ENCODE measurements around the gene TUBGCP6. TPM values are rescaled to one million over a fixed set of nuclear protein-coding genes. Genes with fewer than 3 reads are reported as not detected.

Gene TUBGCP6
- total RNA-seq, 4 donors from 2014 or later = 18.7 to 27.4 (median 19.2) TPM

DNA sequence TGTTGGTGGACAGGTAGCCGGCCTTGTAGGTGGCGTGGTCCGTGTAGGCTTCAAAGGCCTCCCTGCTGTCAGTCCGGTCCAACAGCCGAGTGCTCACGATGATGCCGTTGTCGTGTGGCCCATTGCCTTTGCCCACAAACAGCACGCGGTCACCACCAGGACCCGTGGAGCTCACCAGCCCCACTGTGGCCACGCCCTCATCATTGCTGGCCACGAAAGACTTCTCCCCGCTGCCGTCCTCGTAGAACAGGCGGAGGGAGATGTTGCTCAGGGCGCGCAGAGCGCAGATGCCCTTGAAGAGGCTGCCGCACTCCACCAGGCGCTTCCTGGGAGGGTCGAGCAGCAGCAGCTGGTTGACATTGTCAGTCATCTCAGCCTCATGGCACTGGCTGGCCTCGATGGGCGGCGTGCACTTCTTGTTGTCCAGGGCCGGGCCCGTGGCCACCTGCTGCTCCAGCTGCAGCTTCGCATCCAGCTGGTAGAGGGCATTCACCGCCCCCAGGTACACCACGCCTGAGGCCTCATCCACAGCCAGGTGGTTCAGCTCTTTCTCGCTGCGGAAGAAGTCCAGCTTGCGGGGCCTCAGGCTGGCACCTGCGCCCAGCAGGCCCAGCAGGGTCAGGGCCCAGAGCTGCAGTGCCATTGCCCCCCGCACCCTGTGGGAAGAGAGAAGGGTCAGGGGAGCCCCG is 45.3 kb upstream of the TUBGCP6 start:
- Histone ChIP-seq H3K27me3 (no peaks in the 10 kb centered on the region), H3K9me3 (no peaks in the 10 kb centered on the region), H3K36me3 (no peaks in the 10 kb centered on the region), H3K27ac (no peak overlapping the region), H3K4me1 (peaks cover 5 to 10% of the 10 kb centered on the region in 2 donors), H3K4me3 (no peak overlapping the region)
- in situ Hi-C loops (cut with MboI; ENCODE audit: low sequenced_read_pairs in 4 of 4) = no loop called here
- intact Hi-C loops (cut with DNase I; ENCODE audit: low total_unique reads) = no loop called here
- TF ChIP-seq, protein P1, sequence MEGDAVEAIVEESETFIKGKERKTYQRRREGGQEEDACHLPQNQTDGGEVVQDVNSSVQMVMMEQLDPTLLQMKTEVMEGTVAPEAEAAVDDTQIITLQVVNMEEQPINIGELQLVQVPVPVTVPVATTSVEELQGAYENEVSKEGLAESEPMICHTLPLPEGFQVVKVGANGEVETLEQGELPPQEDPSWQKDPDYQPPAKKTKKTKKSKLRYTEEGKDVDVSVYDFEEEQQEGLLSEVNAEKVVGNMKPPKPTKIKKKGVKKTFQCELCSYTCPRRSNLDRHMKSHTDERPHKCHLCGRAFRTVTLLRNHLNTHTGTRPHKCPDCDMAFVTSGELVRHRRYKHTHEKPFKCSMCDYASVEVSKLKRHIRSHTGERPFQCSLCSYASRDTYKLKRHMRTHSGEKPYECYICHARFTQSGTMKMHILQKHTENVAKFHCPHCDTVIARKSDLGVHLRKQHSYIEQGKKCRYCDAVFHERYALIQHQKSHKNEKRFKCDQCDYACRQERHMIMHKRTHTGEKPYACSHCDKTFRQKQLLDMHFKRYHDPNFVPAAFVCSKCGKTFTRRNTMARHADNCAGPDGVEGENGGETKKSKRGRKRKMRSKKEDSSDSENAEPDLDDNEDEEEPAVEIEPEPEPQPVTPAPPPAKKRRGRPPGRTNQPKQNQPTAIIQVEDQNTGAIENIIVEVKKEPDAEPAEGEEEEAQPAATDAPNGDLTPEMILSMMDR (IDR thresholded peaks at IDR 0.05 in 4 of 5, conservative IDR thresholded peaks at IDR 0.05 in 1 of 5) = no peak
- TF ChIP-seq POLR2A (IDR thresholded peaks at IDR 0.05) = no peak
- DNase-seq = no peak
- no peak for ATAC-seq

DNA sequence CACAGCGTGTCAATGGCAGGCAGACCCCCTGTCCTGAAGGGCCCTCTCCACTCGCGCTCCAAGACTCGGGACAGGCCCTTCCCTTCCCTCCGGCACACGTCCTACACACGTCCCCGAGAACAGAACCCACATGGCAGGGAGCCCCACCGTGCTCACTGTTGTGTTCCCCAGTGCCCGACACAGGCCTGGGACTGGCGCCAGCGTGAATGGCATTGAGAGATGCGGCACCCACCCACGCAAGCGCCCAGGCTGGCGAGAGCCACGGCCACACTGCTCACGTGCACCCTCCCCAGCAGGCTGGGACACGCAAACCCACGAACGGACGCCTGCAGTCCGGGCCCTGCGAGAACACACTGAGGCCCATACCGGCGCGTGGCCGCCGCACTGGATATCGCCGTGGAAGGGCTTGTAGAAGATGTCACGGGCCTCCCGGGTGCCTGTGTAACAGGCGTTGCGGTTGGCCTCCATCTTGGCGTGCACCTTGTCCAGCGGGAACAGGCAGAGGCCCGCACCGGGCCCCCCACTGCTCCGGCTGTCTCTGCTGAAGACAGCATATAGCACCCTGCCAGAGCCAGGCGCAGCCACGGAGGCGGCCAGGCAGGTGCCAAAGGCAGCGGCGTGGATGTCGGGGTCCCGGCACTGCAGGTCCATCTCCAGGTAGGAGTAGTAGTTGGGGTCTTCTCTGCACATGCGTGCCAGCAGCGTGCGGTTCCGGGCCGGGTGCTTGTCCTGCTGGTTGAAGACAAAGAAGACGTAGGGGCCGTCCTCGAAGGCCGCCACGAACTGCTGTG is 44.5 kb upstream of the TUBGCP6 start:
- ATAC-seq (no peak), DNase-seq (no peak)
- Histone ChIP-seq H3K36me3 (no peaks in the 10 kb centered on the region), H3K9me3 (no peaks in the 10 kb centered on the region), H3K27ac (no peak overlapping the region), H3K27me3 (no peaks in the 10 kb centered on the region), H3K4me3 (no peak overlapping the region), H3K4me1 (peaks cover 2 to 10% of the 10 kb centered on the region in 2 donors)
- in situ Hi-C loops (cut with MboI; ENCODE audit: low sequenced_read_pairs in 4 of 4) (no loop called here), intact Hi-C loops (cut with DNase I; ENCODE audit: low total_unique reads) (no loop called here)
- no peak for TF ChIP-seq POLR2A (IDR thresholded peaks at IDR 0.05)
- TF ChIP-seq, protein P1 (IDR thresholded peaks at IDR 0.05 in 4 of 5, conservative IDR thresholded peaks at IDR 0.05 in 1 of 5) = no peak

DNA sequence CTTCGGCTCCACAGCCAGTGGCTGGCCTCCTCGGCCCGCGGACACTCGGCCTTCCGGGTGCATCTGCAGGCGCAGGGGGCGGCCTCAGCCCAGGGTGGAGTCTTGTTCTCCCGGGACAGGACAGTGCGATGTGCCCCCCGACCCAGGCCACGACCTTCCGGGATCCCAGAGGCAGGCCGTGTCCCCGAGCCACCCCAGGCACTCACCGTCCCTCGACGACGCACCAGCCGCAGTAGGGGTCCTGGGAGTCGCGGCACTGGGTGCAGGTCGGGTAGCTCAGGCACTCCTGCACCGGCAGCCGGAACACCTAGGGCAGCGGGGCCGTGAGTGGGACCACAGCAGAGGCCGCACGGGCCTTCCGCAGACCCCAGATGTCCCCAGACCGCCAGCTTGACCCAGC is 42.9 kb upstream of the TUBGCP6 start:
- Histone ChIP-seq H3K4me3 (no peak overlapping the region), H3K27ac (no peak overlapping the region), H3K4me1 (no peaks in the 10 kb centered on the region), H3K27me3 (no peaks in the 10 kb centered on the region), H3K36me3 (no peaks in the 10 kb centered on the region), H3K9me3 (no peaks in the 10 kb centered on the region)
- ATAC-seq (no peak), DNase-seq (no peak)
- in situ Hi-C loops (cut with MboI; ENCODE audit: low sequenced_read_pairs in 4 of 4) = no loop called here
- intact Hi-C loops (cut with DNase I; ENCODE audit: low total_unique reads) = no loop called here
- TF ChIP-seq, protein P1 (IDR thresholded peaks at IDR 0.05 in 4 of 5, conservative IDR thresholded peaks at IDR 0.05 in 1 of 5) = no peak
- no peak for TF ChIP-seq POLR2A (IDR thresholded peaks at IDR 0.05)

DNA sequence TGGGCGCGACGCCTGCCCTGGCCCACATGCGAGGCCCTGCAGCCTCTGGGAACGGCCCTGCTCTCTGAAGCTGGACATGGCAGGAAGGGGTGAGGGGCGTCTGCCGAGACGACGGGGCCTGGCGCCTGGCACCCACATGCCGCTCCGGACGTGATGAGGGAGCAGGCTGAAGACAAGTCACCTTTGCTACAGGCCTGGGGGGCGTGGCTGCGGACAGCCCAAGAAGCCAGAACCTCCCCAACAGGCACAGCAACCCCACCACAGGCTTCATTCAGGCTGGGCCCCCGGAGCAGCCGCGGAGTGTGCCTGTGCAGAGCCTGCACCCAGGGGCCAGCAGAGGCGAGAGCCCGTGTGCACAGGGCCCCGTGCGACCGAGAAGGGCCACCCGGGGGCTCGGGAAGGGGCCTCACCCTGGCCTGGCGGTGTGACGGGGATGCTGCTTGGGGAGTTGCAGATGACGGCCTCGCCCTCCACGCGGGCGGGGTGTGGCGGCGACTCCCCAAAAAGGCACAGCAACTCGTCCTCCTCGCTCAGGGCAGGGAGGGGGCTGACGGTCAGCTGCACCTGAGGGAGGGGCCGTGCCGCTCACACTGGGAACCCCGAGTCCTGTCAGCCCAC is 42.0 kb upstream of the TUBGCP6 start:
- ATAC-seq = no peak
- Histone ChIP-seq H3K9me3 (no peaks in the 10 kb centered on the region), H3K4me1 (no peaks in the 10 kb centered on the region), H3K27me3 (no peaks in the 10 kb centered on the region), H3K4me3 (no peak overlapping the region), H3K27ac (no peak overlapping the region), H3K36me3 (no peaks in the 10 kb centered on the region)
- no peak for DNase-seq
- intact Hi-C loops (cut with DNase I; ENCODE audit: low total_unique reads) = no loop called here
- in situ Hi-C loops (cut with MboI; ENCODE audit: low sequenced_read_pairs in 4 of 4) = no loop called here
- TF ChIP-seq, protein P1 (IDR thresholded peaks at IDR 0.05 in 4 of 5, conservative IDR thresholded peaks at IDR 0.05 in 1 of 5) = no peak
- no peak for TF ChIP-seq POLR2A (IDR thresholded peaks at IDR 0.05)

Measured in gastrocnemius medialis (tissue), 4 donors.